ENCODE measurements around the gene EEF1G.
"Not testable (repeated sequence)": the region's sequence is repeated elsewhere in the genome, so short reads cannot be mapped to it uniquely, and the experiment has no call there.

Gene EEF1G

GRCh38 chr11:62602141-62603071 lies 28.7 kb upstream of the EEF1G start:
- no peak for DNase-seq

- peak; percentile 98 for DNase-seq
Observed at GRCh38 chr11:62601372-62602140, 27.9 kb upstream of the EEF1G start, which contains the start of gene MTA2. Gene MTA2, minus strand, starts transcription at chr11:62601865. Its CDS starts 415 bp downstream, at chr11:62601450.

GRCh38 chr11:62601122-62601371 lies 27.4 kb upstream of the EEF1G start:
- peak; percentile 41 for DNase-seq

- no peak for DNase-seq
Observed at GRCh38 chr11:62600367-62601121, 26.9 kb upstream of the EEF1G start.

- DNase-seq = no peak
Observed at GRCh38 chr11:62599901-62600300, 26.2 kb upstream of the EEF1G start.

- DNase-seq = peak; percentile 99
Observed at GRCh38 chr11:62599069-62599696, 25.5 kb upstream of the EEF1G start.

GRCh38 chr11:62595124-62595523 lies 21.4 kb upstream of the EEF1G start:
- DNase-seq = no peak

GRCh38 chr11:62593434-62594044 lies 19.8 kb upstream of the EEF1G start:
- peak; percentile 82 for DNase-seq

GRCh38 chr11:62592989-62593421 lies 19.3 kb upstream of the EEF1G start:
- DNase-seq = no peak

- no peak for DNase-seq
Observed at GRCh38 chr11:62592146-62592815, 18.6 kb upstream of the EEF1G start.

- DNase-seq = peak; percentile 98
Observed at GRCh38 chr11:62591448-62592145, 17.9 kb upstream of the EEF1G start, which contains the start of gene TUT1. Gene TUT1, minus strand, starts transcription at chr11:62591523. Its CDS starts 38 bp downstream, at chr11:62591485.

GRCh38 chr11:62588966-62589637 lies 15.4 kb upstream of the EEF1G start:
- DNase-seq = no peak

GRCh38 chr11:62585356-62585755 lies 11.7 kb upstream of the EEF1G start:
- DNase-seq = not testable (repeated sequence)

GRCh38 chr11:62581735-62582134 lies 8.0 kb upstream of the EEF1G start:
- DNase-seq = not testable (repeated sequence)

GRCh38 chr11:62580959-62581715 lies 7.4 kb upstream of the EEF1G start:
- no peak for DNase-seq

GRCh38 chr11:62579252-62579651 lies 5.6 kb upstream of the EEF1G start:
- no peak for DNase-seq

- DNase-seq = no peak
Observed at GRCh38 chr11:62578541-62578940, 4.8 kb upstream of the EEF1G start.

GRCh38 chr11:62577046-62577714 lies 3.5 kb upstream of the EEF1G start:
- no peak for DNase-seq

- DNase-seq = no peak
Observed at GRCh38 chr11:62575837-62576236, 2.1 kb upstream of the EEF1G start.

All from CD4-positive, alpha-beta T cell treated with Interleukin-15 for 1 hour (primary cell).